Astrocyte (in vitro differentiated cells and primary cell): ENCODE results near the gene TK2. TPM values are rescaled to one million over a fixed set of nuclear protein-coding genes. Genes with fewer than 3 reads are reported as not detected.

Source experiments
- DNase-seq: peaks from one replicate; pipeline ENCODE4 v3.0.0-alpha.2; 2010; ENCODE audit warnings: low read depth
- FAIRE-seq: peaks from 2 replicates; lab custom pipeline; 2011; peaks lifted over from hg19 to GRCh38; lab: Jason Lieb, UNC
- H2AFZ ChIP-seq: 2 replicates; pipeline ENCODE4 v1.6.0; 2012; ENCODE audit warnings: low read depth, low read length, inconsistent platforms
- H3K27ac ChIP-seq: 2 replicates; pipeline ENCODE4 v1.5.1; 2011; ENCODE audit warnings: low read depth, low read length, inconsistent platforms
- H3K27me3 ChIP-seq: 2 replicates; pipeline ENCODE4 v1.6.0; 2011; ENCODE audit warnings: low read length, inconsistent platforms; ENCODE audit not compliant: insufficient read depth
- H3K36me3 ChIP-seq: 2 replicates; pipeline ENCODE4 v1.5.1; 2011; ENCODE audit warnings: low read length, inconsistent platforms; ENCODE audit not compliant: insufficient read depth
- H3K4me1 ChIP-seq: 2 replicates; pipeline ENCODE4 v1.5.1; 2011; ENCODE audit warnings: low read length, inconsistent platforms; ENCODE audit not compliant: insufficient read depth
- H3K4me2 ChIP-seq: 2 replicates; pipeline ENCODE4 v1.6.0; 2012; ENCODE audit warnings: low read length, inconsistent platforms
- H3K4me3 ChIP-seq: 2 replicates; pipeline ENCODE4 v1.5.1; 2011; ENCODE audit warnings: low read depth, mild to moderate bottlenecking, low read length, inconsistent platforms; ENCODE audit not compliant: insufficient read depth
- H3K79me2 ChIP-seq: 2 replicates; pipeline ENCODE4 v1.6.0; 2012; ENCODE audit warnings: mild to moderate bottlenecking, low read length, inconsistent platforms; ENCODE audit not compliant: insufficient read depth
- H3K9ac ChIP-seq: 2 replicates; pipeline ENCODE4 v1.6.0; 2012; ENCODE audit warnings: mild to moderate bottlenecking, low read length, inconsistent platforms
- H3K9me3 ChIP-seq: 2 replicates; pipeline ENCODE4 v1.5.1; 2012; ENCODE audit warnings: low read depth, mild to moderate bottlenecking, low read length, inconsistent platforms; ENCODE audit not compliant: insufficient read depth
- H4K20me1 ChIP-seq: 2 replicates; pipeline ENCODE4 v1.6.0; 2012; ENCODE audit warnings: low read length, inconsistent platforms; ENCODE audit not compliant: insufficient read depth
- H3K27ac Mint-ChIP-seq: one replicate; pipeline ENCODE4 v1.8.0; 2021; ENCODE audit warnings: mild to moderate bottlenecking, mixed read lengths; ENCODE audit not compliant: unreplicated experiment
- H3K27me3 Mint-ChIP-seq: one replicate; pipeline ENCODE4 v1.8.0; 2021; ENCODE audit warnings: low read depth, mixed read lengths; ENCODE audit not compliant: unreplicated experiment
- H3K36me3 Mint-ChIP-seq: one replicate; pipeline ENCODE4 v1.8.0; 2021; ENCODE audit warnings: low read depth, mixed read lengths; ENCODE audit not compliant: unreplicated experiment
- H3K4me1 Mint-ChIP-seq: one replicate; pipeline ENCODE4 v1.8.0; 2021; ENCODE audit warnings: low read depth, mixed read lengths; ENCODE audit not compliant: unreplicated experiment
- H3K4me3 Mint-ChIP-seq: one replicate; pipeline ENCODE4 v1.8.0; 2021; ENCODE audit warnings: mild to moderate bottlenecking, moderate library complexity, mixed read lengths; ENCODE audit not compliant: unreplicated experiment
- H3K9me3 Mint-ChIP-seq: one replicate; pipeline ENCODE4 v1.8.0; 2021; ENCODE audit warnings: mild to moderate bottlenecking, mixed read lengths; ENCODE audit not compliant: unreplicated experiment
- EZH2 ChIP-seq: IDR thresholded peaks from 2 replicates; pipeline ENCODE4 v1.6.1; 2012; ENCODE audit warnings: mild to moderate bottlenecking, low read length, inconsistent platforms; ENCODE audit not compliant: insufficient read depth
- total RNA-seq: library from RNA; stranded (reverse); gene quantifications from 2 replicates; pipeline ENCODE4 v1.2.1, GENCODE V29; 2021
- TF ChIP-seq, protein P1 (sequence below): IDR thresholded peaks from 2 replicates; pipeline ENCODE4 v1.5.1; 2011; ENCODE audit warnings: low read depth, mild to moderate bottlenecking, inconsistent platforms, low read length, moderate library complexity; ENCODE audit not compliant: insufficient read depth

Gene TK2
- total RNA-seq, 1 donor from 2014 or later, result 12.4 TPM

DNA sequence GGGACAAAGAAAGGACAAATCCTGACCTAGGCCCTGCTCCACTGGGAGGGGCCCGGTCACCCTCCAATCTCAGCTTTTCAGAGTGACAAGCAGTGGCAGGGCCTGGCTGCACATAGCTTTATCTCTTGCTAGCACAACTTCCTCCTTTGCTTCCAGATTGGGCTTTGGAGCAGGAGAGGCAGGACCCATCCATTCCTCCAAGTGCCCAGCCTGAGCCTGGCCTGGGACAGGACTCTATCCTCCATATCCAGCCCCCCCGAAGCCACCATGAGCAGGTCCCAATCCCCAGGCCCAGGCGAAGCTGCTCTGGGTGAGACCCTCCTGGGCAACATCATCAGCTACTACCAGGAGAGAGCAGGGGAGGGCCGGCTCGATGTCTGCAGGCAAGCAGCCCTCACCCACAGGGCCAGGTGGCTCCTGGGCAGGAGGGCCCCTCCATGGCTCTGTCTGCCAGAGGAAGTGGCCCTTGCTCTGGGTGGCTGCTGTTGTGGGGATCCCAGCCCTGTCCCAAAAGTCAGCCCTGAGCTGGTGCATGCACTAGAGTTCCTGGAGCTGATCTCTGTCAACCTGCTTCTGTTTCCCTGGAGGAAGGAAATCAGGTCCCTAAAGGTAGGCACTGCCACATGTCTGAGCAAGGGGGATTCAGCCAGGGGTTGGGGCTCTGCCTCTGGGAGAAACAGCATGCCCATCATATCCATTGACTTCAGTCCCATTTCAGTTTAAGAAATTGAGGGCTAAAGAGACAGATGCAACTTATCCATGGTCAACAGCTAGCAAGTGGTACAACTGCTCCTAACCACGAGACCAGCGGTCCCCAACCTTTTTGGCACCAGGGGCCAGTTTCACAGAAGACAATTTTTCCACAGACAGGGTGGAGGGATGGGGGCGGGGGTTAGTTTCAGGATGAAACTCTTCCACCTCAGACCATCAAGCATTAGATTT lies 58.9 kb downstream of the TK2 start:
- Histone ChIP-seq H4K20me1 (no peaks in the 10 kb centered on the region), H3K4me3 (no peak overlapping the region), H2AFZ (no peak overlapping the region), H3K27me3 (no peaks in the 10 kb centered on the region), H3K36me3 (no peaks in the 10 kb centered on the region), H3K4me1 (peaks cover 18% of the 10 kb centered on the region), H3K27ac (no peak overlapping the region), H3K4me2 (no peak overlapping the region), H3K9ac (no peak overlapping the region), H3K79me2 (no peaks in the 10 kb centered on the region), H3K9me3 (no peaks in the 10 kb centered on the region)
- no peak for TF ChIP-seq EZH2
- TF ChIP-seq, protein P1, sequence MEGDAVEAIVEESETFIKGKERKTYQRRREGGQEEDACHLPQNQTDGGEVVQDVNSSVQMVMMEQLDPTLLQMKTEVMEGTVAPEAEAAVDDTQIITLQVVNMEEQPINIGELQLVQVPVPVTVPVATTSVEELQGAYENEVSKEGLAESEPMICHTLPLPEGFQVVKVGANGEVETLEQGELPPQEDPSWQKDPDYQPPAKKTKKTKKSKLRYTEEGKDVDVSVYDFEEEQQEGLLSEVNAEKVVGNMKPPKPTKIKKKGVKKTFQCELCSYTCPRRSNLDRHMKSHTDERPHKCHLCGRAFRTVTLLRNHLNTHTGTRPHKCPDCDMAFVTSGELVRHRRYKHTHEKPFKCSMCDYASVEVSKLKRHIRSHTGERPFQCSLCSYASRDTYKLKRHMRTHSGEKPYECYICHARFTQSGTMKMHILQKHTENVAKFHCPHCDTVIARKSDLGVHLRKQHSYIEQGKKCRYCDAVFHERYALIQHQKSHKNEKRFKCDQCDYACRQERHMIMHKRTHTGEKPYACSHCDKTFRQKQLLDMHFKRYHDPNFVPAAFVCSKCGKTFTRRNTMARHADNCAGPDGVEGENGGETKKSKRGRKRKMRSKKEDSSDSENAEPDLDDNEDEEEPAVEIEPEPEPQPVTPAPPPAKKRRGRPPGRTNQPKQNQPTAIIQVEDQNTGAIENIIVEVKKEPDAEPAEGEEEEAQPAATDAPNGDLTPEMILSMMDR, result no peak
- Mint-ChIP-seq H3K27me3 (peaks cover 25% of the 10 kb centered on the region), H3K4me3 (no peak overlapping the region), H3K4me1 (peaks cover 10% of the 10 kb centered on the region), H3K27ac (no peak overlapping the region), H3K9me3 (peaks cover 5% of the 10 kb centered on the region), H3K36me3 (peaks cover 6% of the 10 kb centered on the region)
- no peak for DNase-seq
- no peak for FAIRE-seq

DNA sequence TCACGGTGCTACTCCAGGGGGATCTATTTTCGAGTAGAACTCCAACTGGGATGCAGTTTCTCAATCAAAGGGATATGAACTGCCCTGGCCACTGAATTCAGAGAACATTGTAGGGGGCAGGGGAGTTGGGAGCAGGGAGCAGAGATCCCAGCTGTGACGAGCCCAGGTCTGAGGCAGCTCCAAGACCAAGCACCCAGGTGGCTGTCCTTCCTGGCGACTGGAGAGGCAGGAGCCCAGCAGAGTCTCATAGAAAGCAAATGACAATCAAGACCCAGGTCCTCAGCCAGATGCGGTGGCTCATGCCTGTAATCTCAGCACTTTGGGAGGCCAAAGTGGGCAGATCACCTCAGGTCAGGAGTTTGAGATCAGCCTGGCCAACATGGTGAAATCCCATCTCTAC lies 60.1 kb downstream of the TK2 start:
- H4K20me1 ChIP-seq, result no peaks in the 10 kb centered on the region
- Mint-ChIP-seq H3K27me3 (peaks cover 23% of the 10 kb centered on the region), H3K4me1 (peaks cover 10% of the 10 kb centered on the region), H3K4me3 (no peak overlapping the region), H3K27ac (no peak overlapping the region), H3K9me3 (peaks cover 3% of the 10 kb centered on the region), H3K36me3 (peaks cover 3% of the 10 kb centered on the region)
- no peak for FAIRE-seq
- no peaks in the 10 kb centered on the region for H3K36me3 ChIP-seq
- H3K27ac ChIP-seq, result no peak overlapping the region
- no peaks in the 10 kb centered on the region for H3K27me3 ChIP-seq
- no peaks in the 10 kb centered on the region for H3K9me3 ChIP-seq
- no peaks in the 10 kb centered on the region for H3K79me2 ChIP-seq
- TF ChIP-seq, protein P1, result no peak
- no peak for TF ChIP-seq EZH2
- no peak overlapping the region for H2AFZ ChIP-seq
- H3K4me2 ChIP-seq, result no peak overlapping the region
- no peak overlapping the region for H3K9ac ChIP-seq
- no peak for DNase-seq
- no peak overlapping the region for H3K4me3 ChIP-seq
- peaks cover 18% of the 10 kb centered on the region for H3K4me1 ChIP-seq

DNA sequence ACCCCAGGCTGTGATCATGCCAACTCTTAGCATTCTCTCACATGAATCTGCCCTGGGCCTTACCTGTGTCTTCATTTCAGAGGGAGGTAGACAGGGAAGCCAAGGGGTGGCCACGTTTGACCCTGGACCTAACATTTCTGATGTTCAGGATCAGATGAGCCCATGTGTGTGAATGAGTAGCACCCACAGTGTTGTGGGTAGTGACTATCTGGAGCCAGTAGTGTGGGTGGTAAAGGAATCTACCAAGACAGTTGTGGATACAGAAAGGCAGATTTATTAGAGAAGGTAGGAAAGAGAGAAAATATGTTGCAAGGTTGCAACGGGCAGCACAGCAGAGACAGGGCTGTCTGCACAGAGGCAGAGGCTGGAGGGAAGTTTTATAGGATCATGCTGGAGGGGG lies 60.5 kb downstream of the TK2 start:
- no peaks in the 10 kb centered on the region for H3K27me3 ChIP-seq
- peaks cover 3% of the 10 kb centered on the region for H3K36me3 Mint-ChIP-seq
- no peaks in the 10 kb centered on the region for H3K36me3 ChIP-seq
- no peak overlapping the region for H3K27ac Mint-ChIP-seq
- H2AFZ ChIP-seq, result no peak overlapping the region
- H3K9me3 Mint-ChIP-seq, result peaks cover 2% of the 10 kb centered on the region
- peaks cover 18% of the 10 kb centered on the region for H3K4me1 ChIP-seq
- peaks cover 20% of the 10 kb centered on the region for H3K27me3 Mint-ChIP-seq
- H3K4me2 ChIP-seq, result no peak overlapping the region
- H3K4me3 ChIP-seq, result no peak overlapping the region
- peaks cover 10% of the 10 kb centered on the region for H3K4me1 Mint-ChIP-seq
- no peaks in the 10 kb centered on the region for H4K20me1 ChIP-seq
- no peak overlapping the region for H3K27ac ChIP-seq
- H3K4me3 Mint-ChIP-seq, result peak overlapping the region; percentile 58
- DNase-seq (no peak), FAIRE-seq (no peak)
- no peaks in the 10 kb centered on the region for H3K79me2 ChIP-seq
- H3K9ac ChIP-seq, result no peak overlapping the region
- TF ChIP-seq, protein P1, result no peak
- no peak for TF ChIP-seq EZH2
- no peaks in the 10 kb centered on the region for H3K9me3 ChIP-seq
